HG02798 (cell line): ENCODE results near the gene SVIL.
"Not testable (repeated sequence)": the region's sequence is repeated elsewhere in the genome, so short reads cannot be mapped to it uniquely, and the experiment has no call there.

Experiments used
- ATAC-seq: cut with Tn5 transposase; IDR thresholded peaks from one replicate; pipeline ENCODE4 v1.9.1; 2021; ENCODE audit warnings: mild to moderate bottlenecking; ENCODE audit not compliant: unreplicated experiment, poor library complexity

SVIL gene

GRCh38 chr10:29495366-29495765, 139.4 kb downstream of the SVIL start:
- no peak for ATAC-seq

GRCh38 chr10:29493697-29494096, 141.1 kb downstream of the SVIL start:
- no peak for ATAC-seq

- no peak for ATAC-seq
Observed at GRCh38 chr10:29492774-29493173, 142.0 kb downstream of the SVIL start.

GRCh38 chr10:29491918-29492317, 142.9 kb downstream of the SVIL start:
- no peak for ATAC-seq

- not testable (repeated sequence) for ATAC-seq
Observed at GRCh38 chr10:29490781-29491280, 143.9 kb downstream of the SVIL start.

GRCh38 chr10:29488471-29488870, 146.3 kb downstream of the SVIL start:
- ATAC-seq: not testable (repeated sequence)

- ATAC-seq: not testable (repeated sequence)
Observed at GRCh38 chr10:29487884-29488266, 146.9 kb downstream of the SVIL start.

GRCh38 chr10:29487032-29487883, 147.5 kb downstream of the SVIL start:
- ATAC-seq: not testable (repeated sequence)

- peak; percentile 58 for ATAC-seq
Observed at GRCh38 chr10:29486433-29486832, 148.3 kb downstream of the SVIL start.

GRCh38 chr10:29484677-29485076, 150.1 kb downstream of the SVIL start:
- ATAC-seq: not testable (repeated sequence)

- ATAC-seq: peak; percentile 40
Observed at GRCh38 chr10:29482591-29483431, 152.0 kb downstream of the SVIL start.

- ATAC-seq: no peak
Observed at GRCh38 chr10:29481906-29482440, 152.8 kb downstream of the SVIL start.

GRCh38 chr10:29479981-29480954, 154.5 kb downstream of the SVIL start:
- no peak for ATAC-seq

- no peak for ATAC-seq
Observed at GRCh38 chr10:29479081-29479925, 155.5 kb downstream of the SVIL start.

GRCh38 chr10:29473406-29474100, 161.2 kb downstream of the SVIL start:
- ATAC-seq: no peak

- ATAC-seq: no peak
Observed at GRCh38 chr10:29473087-29473356, 161.7 kb downstream of the SVIL start.

- ATAC-seq: no peak
Observed at GRCh38 chr10:29472301-29473086, 162.3 kb downstream of the SVIL start.

GRCh38 chr10:29471544-29471859, 163.3 kb downstream of the SVIL start:
- no peak for ATAC-seq
